KOPT-K1 (cell line): Measurements from ENCODE around the gene RIPOR1.
"Not testable (repeated sequence)": the region's sequence is repeated elsewhere in the genome, so short reads cannot be mapped to it uniquely, and the experiment has no call there.

Experiments used
- H3K27ac ChIP-seq: fragments of 200-600 bp; sonication (generic); 2 replicates; pipeline ENCODE4 v1.5.1; 2016; ENCODE audit warnings: antibody characterized with exemption, mild to moderate bottlenecking, low read depth, low read length; ENCODE audit not compliant: poor library complexity, severe bottlenecking
- H3K36me3 ChIP-seq: fragments of 200-600 bp; sonication (generic); 2 replicates; pipeline ENCODE4 v1.5.1; 2017; ENCODE audit warnings: antibody characterized with exemption, mild to moderate bottlenecking, low read length, moderate library complexity; ENCODE audit not compliant: insufficient read depth
- H3K9me3 ChIP-seq: fragments of 200-600 bp; sonication (generic); 2 replicates; pipeline ENCODE4 v1.5.1; 2017; ENCODE audit warnings: antibody characterized with exemption, low read length, mild to moderate bottlenecking; ENCODE audit not compliant: insufficient read depth, poor library complexity, severe bottlenecking

The RIPOR1 gene, protein sequence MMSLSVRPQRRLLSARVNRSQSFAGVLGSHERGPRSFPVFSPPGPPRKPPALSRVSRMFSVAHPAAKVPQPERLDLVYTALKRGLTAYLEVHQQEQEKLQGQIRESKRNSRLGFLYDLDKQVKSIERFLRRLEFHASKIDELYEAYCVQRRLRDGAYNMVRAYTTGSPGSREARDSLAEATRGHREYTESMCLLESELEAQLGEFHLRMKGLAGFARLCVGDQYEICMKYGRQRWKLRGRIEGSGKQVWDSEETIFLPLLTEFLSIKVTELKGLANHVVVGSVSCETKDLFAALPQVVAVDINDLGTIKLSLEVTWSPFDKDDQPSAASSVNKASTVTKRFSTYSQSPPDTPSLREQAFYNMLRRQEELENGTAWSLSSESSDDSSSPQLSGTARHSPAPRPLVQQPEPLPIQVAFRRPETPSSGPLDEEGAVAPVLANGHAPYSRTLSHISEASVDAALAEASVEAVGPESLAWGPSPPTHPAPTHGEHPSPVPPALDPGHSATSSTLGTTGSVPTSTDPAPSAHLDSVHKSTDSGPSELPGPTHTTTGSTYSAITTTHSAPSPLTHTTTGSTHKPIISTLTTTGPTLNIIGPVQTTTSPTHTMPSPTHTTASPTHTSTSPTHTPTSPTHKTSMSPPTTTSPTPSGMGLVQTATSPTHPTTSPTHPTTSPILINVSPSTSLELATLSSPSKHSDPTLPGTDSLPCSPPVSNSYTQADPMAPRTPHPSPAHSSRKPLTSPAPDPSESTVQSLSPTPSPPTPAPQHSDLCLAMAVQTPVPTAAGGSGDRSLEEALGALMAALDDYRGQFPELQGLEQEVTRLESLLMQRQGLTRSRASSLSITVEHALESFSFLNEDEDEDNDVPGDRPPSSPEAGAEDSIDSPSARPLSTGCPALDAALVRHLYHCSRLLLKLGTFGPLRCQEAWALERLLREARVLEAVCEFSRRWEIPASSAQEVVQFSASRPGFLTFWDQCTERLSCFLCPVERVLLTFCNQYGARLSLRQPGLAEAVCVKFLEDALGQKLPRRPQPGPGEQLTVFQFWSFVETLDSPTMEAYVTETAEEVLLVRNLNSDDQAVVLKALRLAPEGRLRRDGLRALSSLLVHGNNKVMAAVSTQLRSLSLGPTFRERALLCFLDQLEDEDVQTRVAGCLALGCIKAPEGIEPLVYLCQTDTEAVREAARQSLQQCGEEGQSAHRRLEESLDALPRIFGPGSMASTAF

DNA sequence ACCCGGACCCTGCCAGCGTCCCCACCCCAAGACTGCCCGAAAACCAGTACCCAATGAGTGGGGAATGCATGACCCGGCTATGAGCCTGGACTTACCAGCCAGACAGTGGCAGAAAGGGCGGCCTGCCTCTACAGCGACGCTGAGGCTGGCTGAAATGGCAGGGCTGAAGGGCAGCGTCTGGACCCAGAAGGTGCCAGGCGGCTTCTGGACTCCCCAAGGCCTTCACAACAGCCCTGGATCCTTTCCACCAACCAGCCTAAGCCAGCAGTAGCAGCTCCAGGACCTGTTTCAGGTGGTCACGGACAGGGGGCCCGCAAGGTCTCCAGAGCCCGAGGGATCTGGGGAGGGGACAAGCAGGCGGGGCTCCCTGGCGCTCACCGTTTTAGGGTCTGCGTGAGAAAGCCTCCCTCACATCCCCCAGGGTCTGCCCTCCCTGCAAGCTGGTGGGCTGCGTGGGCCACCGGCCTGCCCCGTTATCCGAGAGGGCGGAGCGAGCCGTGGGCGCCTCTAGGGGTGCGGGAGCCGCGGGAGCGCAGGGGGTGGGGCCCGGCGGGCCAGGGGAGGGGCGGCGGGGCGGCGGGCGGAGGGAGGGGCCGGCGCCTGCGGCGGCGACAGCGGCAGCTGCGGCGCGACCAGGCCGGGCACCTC is at the start of gene RIPOR1:
Gene RIPOR1, plus strand, starts transcription at position 608 of the 648 bp plus-strand sequence. CDS start 9,618 bp downstream, outside the sequence.
- Histone ChIP-seq H3K9me3 (no peaks in the 10 kb centered on the region), H3K36me3 (no peaks in the 10 kb centered on the region), H3K27ac (peak within 1 kb of the TSS; percentile 45)

DNA sequence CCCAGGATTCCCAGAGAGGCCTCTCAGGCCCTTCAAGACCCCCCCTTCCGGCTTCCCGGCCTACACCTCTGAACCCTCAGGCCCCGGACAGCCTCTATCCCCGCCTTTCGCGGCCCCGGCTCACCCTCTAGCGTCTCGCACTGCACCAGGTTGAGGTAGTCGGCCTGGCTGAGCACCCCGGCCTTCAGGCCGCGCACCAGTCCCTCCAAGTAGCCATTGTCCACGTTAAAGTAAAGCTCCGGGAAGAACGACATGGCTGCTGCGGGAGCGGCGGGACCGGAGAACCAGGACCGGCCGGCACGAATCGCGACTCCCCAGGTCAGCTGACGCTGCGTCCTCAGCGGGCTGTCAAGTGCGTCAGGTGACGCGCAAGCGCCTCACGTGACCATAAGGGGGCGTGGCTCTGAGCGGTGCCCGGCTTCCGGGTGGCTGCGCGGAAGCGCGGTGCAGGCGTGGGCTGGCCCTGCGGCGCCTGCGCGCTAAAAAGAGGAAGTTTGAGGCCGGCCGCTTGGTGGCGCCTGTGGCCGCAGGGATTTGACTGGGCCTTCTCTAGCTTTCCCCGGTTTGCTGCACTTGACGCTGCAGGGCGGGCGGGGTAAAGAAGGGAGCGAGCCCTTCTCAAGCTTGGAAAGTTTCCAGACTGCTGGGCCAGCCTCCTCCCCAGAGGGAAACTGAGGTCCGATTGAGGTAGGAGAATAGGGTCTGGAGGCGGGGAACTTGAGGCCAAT is 47.6 kb upstream of the RIPOR1 start, which contains the start of gene ATP6V0D1:
Gene ATP6V0D1, minus strand, starts transcription at position 325 of the 728 bp plus-strand sequence. Its CDS starts 71 bp downstream, at position 254.
- peaks cover 20% of the 10 kb centered on the region for H3K36me3 ChIP-seq
- H3K9me3 ChIP-seq: no peaks in the 10 kb centered on the region
- H3K27ac ChIP-seq: peak within 1 kb of the TSS; percentile 92

DNA sequence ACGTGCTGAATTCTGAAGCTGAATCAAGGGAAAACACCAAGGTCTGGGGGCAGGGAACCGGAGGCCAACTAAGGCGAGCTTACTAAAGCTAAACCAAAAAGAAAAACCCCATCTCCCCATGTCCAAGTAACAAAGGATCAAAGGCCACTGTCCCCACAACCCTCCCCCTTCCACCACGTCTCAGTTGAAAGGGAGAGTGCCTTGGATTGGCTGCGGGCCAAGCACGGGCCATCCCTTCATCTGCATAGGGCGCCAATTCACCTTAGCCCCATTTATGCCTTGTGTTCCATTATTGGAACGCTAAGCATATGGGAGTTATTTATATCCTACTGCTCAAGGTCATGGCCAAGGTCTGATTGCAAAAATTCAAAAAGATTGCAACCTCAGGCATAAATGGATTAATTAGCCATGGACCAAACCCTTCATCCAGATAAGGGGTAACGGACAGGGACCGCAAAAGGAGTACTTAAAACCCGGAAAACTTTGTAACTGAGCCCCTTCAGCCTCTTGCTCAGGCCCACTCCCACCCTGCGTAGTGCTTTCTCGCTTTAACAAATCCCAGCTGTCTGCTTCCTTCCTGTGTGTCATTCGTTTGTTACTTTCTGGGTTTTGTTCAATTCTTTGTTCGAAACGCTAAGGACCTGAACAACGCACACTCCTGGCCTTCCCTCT is 46.9 kb upstream of the RIPOR1 start:
- Histone ChIP-seq H3K36me3 (peaks cover 25% of the 10 kb centered on the region), H3K9me3 (no peaks in the 10 kb centered on the region), H3K27ac (peak overlapping the region; percentile 92)

DNA sequence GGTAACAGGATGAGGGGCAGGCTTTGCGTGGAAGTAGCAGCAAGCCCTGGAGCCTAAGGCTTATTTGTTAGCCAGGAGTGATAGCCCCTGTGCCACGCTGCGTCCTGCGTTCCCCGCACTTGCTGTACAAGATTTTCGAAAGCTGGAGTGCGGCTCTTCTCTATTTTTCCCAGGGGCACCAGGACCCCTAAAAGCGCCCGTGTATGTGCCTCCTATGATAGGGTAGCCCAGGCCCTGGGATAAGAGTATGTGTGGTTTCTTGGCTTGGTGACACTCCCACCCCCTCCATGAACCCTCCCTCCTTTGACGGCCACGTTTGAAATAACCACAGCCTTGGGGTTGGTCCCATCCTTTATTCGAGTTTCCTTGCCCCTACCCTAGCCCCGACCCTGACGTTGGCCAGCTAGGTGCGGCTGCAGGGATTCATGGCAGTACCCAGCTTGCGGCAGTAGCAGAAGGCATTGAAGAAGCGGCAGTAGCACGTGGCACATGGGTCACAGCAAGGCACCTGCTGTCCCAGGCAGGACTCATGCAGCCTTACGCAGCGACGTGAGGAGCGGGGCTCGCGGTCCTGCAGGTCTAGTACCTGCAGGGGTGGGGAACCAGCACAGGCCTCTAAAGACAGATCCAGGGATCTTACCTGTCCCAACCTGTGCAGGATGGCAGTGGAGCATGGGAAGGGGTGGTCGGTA is 46.2 kb upstream of the RIPOR1 start:
- H3K27ac ChIP-seq: peak overlapping the region; percentile 92
- H3K9me3 ChIP-seq: no peaks in the 10 kb centered on the region
- peaks cover 25% of the 10 kb centered on the region for H3K36me3 ChIP-seq

DNA sequence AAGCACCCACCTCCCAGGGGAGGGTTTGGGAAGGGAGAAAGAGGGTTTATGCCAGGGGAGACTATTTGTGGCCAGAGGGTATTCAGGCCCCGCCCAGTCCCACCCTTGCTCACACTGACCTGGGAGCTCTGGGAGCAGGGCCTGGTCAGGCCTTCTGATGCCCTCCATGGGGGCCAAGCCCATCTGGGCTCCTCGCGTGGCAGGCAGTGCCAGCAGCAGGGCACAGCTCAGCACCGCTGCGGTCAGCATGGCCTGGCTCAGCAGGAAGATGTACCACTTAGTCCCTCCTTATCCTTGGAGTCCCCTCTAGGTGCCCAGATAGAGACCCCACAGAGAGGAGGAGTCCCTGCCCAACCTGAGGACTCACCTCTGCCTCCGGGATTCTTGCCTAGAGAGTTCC is 45.5 kb upstream of the RIPOR1 start, which contains the start of gene AGRP:
Gene AGRP, minus strand, starts transcription at position 398 of the 400 bp plus-strand sequence. Its CDS starts 149 bp downstream, at position 249.
- peak within 1 kb of the TSS; percentile 92 for H3K27ac ChIP-seq
- H3K9me3 ChIP-seq: no peaks in the 10 kb centered on the region
- peaks cover 25% of the 10 kb centered on the region for H3K36me3 ChIP-seq

DNA sequence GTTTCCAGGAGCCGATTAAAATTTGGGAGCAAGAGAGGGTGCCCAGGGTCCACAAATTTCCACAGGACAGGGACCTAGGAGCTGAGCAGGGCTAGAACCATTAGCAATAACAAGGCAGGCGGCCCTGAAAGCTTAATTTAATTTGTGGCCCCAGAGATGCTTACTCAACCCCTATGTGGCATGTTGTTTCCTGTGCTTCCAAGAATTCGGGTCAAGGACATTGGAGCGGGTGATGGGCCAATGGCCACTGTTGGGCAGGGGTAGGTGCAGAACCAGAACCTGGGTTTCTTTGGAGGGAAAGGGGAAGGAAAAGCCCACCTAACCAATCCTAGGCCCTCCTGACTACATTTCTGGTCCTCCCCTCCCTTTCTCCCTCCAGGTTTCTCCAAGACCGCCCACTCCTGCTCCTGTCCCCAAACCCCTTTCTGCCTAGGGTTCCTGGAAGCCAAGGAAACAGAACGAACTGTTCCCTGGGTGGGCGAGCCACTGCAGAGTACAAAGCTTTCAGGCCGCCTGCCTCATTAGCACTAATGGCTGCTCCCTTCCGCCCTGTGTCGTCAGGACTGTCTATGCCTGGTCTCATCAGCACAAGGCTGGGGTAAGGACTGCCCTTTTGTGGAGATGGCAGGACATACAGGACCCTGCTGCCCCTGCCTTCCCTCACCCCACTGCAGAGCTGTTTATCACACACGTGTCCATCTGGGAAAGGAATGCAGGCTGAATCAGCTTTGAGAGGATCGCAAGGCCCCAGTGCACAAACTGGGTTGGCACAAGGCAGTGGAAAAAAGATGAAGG is 44.7 kb upstream of the RIPOR1 start:
- H3K9me3 ChIP-seq: no peaks in the 10 kb centered on the region
- no peak overlapping the region for H3K27ac ChIP-seq
- peaks cover 25% of the 10 kb centered on the region for H3K36me3 ChIP-seq

DNA sequence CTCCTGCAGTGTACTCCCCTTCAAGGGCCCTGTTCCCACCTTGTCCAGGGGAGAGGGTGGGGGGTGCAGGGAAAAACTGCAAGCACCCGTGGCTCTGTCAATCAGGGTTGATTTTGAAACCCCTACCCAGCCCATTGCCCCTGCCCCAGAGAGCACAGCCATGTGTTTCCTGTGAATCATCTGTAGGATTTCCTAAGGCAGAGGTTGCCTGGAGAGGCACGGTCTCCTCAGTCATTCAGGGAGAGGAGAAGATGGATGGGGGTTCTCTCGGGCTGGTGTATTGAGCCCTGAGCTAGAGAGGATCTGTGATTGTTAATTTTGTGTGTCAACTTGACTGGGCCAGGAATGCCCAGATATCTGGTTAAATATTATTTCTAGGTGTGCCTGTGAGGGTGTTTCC is 41.8 kb upstream of the RIPOR1 start:
- Histone ChIP-seq H3K27ac (no peak overlapping the region), H3K9me3 (no peaks in the 10 kb centered on the region), H3K36me3 (peaks cover 27% of the 10 kb centered on the region)

DNA sequence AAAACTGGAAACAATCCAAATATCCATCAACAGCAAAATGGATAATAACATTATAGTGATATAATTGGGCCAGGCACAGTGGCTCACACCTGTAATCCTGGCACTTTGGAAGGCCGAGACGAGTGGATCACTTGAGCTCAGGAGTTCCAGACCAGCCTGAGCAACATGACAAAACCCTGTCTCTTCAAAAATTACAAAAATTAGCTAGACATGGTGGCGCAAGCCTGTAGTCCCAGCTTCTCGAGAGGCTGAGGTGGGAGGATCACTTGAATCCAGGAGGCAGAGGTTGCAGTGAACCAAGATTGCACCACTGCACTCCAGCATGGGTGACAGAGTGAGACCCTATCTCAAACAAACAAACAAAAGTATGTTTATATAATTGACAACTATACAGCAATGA is 41.1 kb upstream of the RIPOR1 start:
- peaks cover 34% of the 10 kb centered on the region for H3K36me3 ChIP-seq
- H3K27ac ChIP-seq, H3K9me3 ChIP-seq: not testable (repeated sequence)

DNA sequence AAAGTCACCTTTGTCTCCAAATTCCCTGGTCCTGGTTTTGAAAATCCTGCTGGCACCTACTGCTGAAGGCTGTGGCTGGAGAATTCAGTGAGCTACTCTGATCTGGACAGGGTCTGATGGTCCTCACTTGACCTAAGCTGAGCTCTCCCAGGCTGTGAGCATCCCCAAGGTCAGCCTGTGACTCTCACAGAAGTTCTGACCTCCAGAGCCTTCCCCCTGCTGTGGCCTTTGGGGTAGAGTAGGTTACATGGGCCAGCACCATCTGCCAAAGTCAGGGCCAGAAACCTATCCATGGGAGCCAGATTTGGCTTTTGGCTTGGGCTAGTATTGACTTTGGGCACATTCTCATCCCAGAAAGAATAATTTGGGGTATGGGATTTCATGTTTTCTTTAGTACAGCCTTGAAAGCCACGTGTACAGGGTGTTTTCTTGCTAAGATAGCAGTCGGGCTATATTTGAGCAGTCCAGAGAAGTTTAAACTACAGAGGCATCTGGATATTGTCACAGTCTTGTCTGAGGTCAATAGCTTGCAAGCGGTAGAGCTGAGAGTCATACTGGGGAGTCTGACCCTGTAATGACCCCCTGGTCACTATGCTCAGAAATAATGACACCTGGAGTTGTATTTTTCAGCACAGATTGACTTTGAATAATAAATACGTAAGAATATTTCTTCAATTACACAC is 39.1 kb upstream of the RIPOR1 start:
- Histone ChIP-seq H3K36me3 (peaks cover 32% of the 10 kb centered on the region), H3K9me3 (no peaks in the 10 kb centered on the region), H3K27ac (no peak overlapping the region)

DNA sequence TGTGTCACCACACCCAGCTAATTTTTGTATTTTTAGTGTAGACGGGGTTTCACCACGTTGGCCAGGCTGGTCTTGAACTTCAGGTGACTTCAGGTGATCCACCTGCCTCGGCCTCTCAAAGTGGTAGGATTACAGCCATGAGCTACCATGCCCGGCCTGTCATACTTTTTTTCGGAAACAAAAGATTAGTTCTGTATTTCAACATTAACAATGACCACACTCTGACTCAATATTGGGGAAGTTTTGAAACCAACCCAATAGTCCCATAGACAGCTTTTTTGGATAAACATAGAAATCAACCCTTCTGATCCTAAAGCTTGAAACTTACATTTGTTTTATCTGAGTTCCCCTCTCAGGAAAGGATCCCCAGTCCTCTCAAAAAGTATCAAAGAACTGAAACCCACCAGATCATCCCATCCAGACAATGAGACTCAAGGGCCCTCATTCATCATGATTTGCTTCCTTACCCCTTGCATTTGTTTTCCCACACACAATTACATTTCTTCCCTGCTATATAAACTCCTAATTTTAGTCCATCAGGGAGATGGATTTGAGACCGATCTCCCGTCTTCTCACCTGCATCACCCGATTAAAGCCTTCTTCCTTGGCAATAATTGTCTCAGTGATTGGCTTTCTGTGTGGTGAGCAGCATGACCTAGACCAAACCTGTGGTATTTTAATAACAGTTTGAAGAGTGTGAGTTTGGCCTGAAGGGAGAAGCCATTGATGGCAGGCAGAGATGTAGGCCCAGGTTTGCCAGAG is 38.1 kb upstream of the RIPOR1 start:
- Histone ChIP-seq H3K9me3 (no peaks in the 10 kb centered on the region), H3K27ac (no peak overlapping the region), H3K36me3 (peaks cover 25% of the 10 kb centered on the region; the same call in 1 of the 2 replicates)

DNA sequence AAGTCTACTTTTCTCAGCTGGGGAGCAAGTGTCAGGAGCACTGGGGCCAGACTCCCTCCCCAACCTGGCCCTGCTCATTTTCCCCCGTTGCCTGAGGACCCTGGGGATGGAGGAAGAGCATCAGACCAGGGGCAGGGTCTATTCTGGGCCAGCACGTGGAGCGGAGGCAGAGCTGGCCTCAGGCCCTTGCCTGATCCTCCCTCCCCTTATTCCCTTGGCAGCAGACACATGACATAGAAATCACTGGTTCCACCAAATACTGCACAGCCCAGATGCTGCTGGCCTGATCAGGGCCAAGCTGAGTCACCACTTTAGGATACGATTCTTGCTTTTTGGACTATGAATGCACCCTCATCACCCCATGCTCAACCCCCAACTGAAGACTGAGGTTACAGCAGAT is 29.5 kb upstream of the RIPOR1 start:
- Histone ChIP-seq H3K36me3 (peaks cover 7% of the 10 kb centered on the region; the same call in 1 of the 2 replicates), H3K27ac (no peak overlapping the region), H3K9me3 (no peaks in the 10 kb centered on the region)
